Measurements from ENCODE around the gene ADAMTSL3. TPM values are rescaled to one million over a fixed set of nuclear protein-coding genes. Genes with fewer than 3 reads are reported as not detected.
A peak's percentile ranks its signal among the peaks of the same experiment; 100 is the strongest.

Gene ADAMTSL3
- total RNA-seq, 1 donor: 0.72 TPM

- no peak for TF ChIP-seq CTCF (IDR thresholded peaks at IDR 0.05; ENCODE audit: extremely low read depth, low read depth, low read length)
- no peaks in the 10 kb centered on the region for H3K4me1 ChIP-seq (ENCODE audit: insufficient read depth, low read length)
- H3K36me3 ChIP-seq (ENCODE audit: insufficient read depth, low read length): no peaks in the 10 kb centered on the region
- H2AFZ ChIP-seq (ENCODE audit: low read length): no peak overlapping the region
- DNase-seq (ENCODE audit: insufficient read length, low spot score, missing footprints): peak; percentile 37
- no peaks in the 10 kb centered on the region for H3K79me2 ChIP-seq (ENCODE audit: insufficient read depth, low read length)
- H3K27ac ChIP-seq (ENCODE audit: low read depth, low read length): no peak overlapping the region
- no peaks in the 10 kb centered on the region for H3K27me3 ChIP-seq (ENCODE audit: insufficient read depth, low read length)
- no peaks in the 10 kb centered on the region for H3K9me3 ChIP-seq (ENCODE audit: low read depth, low read length)
- H3K4me3 ChIP-seq (ENCODE audit: insufficient read depth, low read length): no peak overlapping the region
- H3K4me2 ChIP-seq (ENCODE audit: insufficient read depth, low read length): no peak overlapping the region
- H4K20me1 ChIP-seq (ENCODE audit: insufficient read depth, low read length): no peaks in the 10 kb centered on the region
Measured at GRCh38 chr15:83690676-83691075, 36.8 kb downstream of the ADAMTSL3 start.

GRCh38 chr15:83692746-83693581 lies 39.0 kb downstream of the ADAMTSL3 start:
- H3K36me3 ChIP-seq (ENCODE audit: insufficient read depth, low read length): no peaks in the 10 kb centered on the region
- H4K20me1 ChIP-seq (ENCODE audit: insufficient read depth, low read length): no peaks in the 10 kb centered on the region
- H3K9me3 ChIP-seq (ENCODE audit: low read depth, low read length): no peaks in the 10 kb centered on the region
- no peaks in the 10 kb centered on the region for H3K79me2 ChIP-seq (ENCODE audit: insufficient read depth, low read length)
- no peak overlapping the region for H3K27ac ChIP-seq (ENCODE audit: low read depth, low read length)
- peaks cover 5% of the 10 kb centered on the region for H3K4me1 ChIP-seq (ENCODE audit: insufficient read depth, low read length)
- H2AFZ ChIP-seq (ENCODE audit: low read length): no peak overlapping the region
- DNase-seq (ENCODE audit: insufficient read length, low spot score, missing footprints): no peak
- no peak overlapping the region for H3K4me2 ChIP-seq (ENCODE audit: insufficient read depth, low read length)
- no peak overlapping the region for H3K4me3 ChIP-seq (ENCODE audit: insufficient read depth, low read length)
- H3K27me3 ChIP-seq (ENCODE audit: insufficient read depth, low read length): no peaks in the 10 kb centered on the region
- TF ChIP-seq CTCF (IDR thresholded peaks at IDR 0.05; ENCODE audit: extremely low read depth, low read depth, low read length): no peak

- H3K4me1 ChIP-seq (ENCODE audit: insufficient read depth, low read length): peaks cover 5% of the 10 kb centered on the region
- peak overlapping the region; percentile 16 for H3K4me3 ChIP-seq (ENCODE audit: insufficient read depth, low read length)
- no peaks in the 10 kb centered on the region for H3K9me3 ChIP-seq (ENCODE audit: low read depth, low read length)
- no peaks in the 10 kb centered on the region for H4K20me1 ChIP-seq (ENCODE audit: insufficient read depth, low read length)
- H2AFZ ChIP-seq (ENCODE audit: low read length): no peak overlapping the region
- H3K4me2 ChIP-seq (ENCODE audit: insufficient read depth, low read length): peak overlapping the region; percentile 26
- peak; percentile 69 for DNase-seq (ENCODE audit: insufficient read length, low spot score, missing footprints)
- H3K27me3 ChIP-seq (ENCODE audit: insufficient read depth, low read length): no peaks in the 10 kb centered on the region
- H3K79me2 ChIP-seq (ENCODE audit: insufficient read depth, low read length): no peaks in the 10 kb centered on the region
- no peaks in the 10 kb centered on the region for H3K36me3 ChIP-seq (ENCODE audit: insufficient read depth, low read length)
- TF ChIP-seq CTCF (IDR thresholded peaks at IDR 0.05; ENCODE audit: extremely low read depth, low read depth, low read length): no peak
- H3K27ac ChIP-seq (ENCODE audit: low read depth, low read length): no peak overlapping the region
Measured at GRCh38 chr15:83694015-83694414, 40.1 kb downstream of the ADAMTSL3 start.

- Histone ChIP-seq H3K4me1 (ENCODE audit: insufficient read depth, low read length) (peaks cover 5% of the 10 kb centered on the region), H3K27me3 (ENCODE audit: insufficient read depth, low read length) (no peaks in the 10 kb centered on the region), H3K4me3 (ENCODE audit: insufficient read depth, low read length) (peak overlapping the region; percentile 16), H4K20me1 (ENCODE audit: insufficient read depth, low read length) (no peaks in the 10 kb centered on the region), H2AFZ (ENCODE audit: low read length) (no peak overlapping the region), H3K27ac (ENCODE audit: low read depth, low read length) (no peak overlapping the region), H3K9me3 (ENCODE audit: low read depth, low read length) (no peaks in the 10 kb centered on the region), H3K36me3 (ENCODE audit: insufficient read depth, low read length) (no peaks in the 10 kb centered on the region), H3K79me2 (ENCODE audit: insufficient read depth, low read length) (no peaks in the 10 kb centered on the region), H3K4me2 (ENCODE audit: insufficient read depth, low read length) (peak overlapping the region; percentile 26)
- no peak for DNase-seq (ENCODE audit: insufficient read length, low spot score, missing footprints)
- no peak for TF ChIP-seq CTCF (IDR thresholded peaks at IDR 0.05; ENCODE audit: extremely low read depth, low read depth, low read length)
Measured at GRCh38 chr15:83694536-83694935, 40.6 kb downstream of the ADAMTSL3 start.
